Measurements from ENCODE around the gene STOX2.

Gene STOX2

DNA sequence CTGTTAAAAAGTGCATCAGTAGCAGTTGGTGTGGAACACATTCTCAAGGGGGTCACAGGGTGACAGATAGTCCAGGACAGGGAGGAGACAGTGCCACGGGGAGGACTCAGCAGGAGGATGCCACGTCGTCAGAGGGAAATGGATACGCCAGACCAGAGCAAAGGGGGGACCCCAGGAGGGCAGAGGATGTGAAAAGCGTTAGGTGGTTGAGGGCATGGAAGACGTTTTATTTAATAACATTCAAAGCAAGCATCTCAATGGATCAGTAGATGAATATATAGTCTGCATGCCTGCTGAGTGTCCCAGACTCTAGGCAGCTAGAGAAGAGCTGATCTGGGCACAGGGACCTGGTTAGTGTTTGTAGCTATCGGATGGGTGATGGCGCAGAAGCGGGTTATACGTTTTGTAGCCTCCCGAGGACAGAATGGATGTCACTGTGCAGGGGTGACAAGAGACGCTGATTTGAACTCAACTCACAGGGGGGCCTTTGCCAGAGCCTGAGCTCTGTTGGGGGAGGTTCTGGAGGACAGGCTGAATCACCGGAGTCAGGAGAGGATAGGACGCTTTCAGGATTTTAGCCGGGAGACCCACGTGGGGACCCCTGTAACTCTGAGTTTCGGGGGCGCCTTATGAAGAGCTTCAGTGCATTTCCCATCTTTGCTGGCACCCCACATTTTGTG is 81.3 kb downstream of the STOX2 start:
- no peak for DNase-seq (ENCODE audit: low spot score)
- TF ChIP-seq, protein P1, sequence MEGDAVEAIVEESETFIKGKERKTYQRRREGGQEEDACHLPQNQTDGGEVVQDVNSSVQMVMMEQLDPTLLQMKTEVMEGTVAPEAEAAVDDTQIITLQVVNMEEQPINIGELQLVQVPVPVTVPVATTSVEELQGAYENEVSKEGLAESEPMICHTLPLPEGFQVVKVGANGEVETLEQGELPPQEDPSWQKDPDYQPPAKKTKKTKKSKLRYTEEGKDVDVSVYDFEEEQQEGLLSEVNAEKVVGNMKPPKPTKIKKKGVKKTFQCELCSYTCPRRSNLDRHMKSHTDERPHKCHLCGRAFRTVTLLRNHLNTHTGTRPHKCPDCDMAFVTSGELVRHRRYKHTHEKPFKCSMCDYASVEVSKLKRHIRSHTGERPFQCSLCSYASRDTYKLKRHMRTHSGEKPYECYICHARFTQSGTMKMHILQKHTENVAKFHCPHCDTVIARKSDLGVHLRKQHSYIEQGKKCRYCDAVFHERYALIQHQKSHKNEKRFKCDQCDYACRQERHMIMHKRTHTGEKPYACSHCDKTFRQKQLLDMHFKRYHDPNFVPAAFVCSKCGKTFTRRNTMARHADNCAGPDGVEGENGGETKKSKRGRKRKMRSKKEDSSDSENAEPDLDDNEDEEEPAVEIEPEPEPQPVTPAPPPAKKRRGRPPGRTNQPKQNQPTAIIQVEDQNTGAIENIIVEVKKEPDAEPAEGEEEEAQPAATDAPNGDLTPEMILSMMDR (IDR thresholded peaks at IDR 0.05; ENCODE audit: extremely low read depth, insufficient read depth, missing control alignments), result no peak
- in situ Hi-C loops (cut with MboI; ENCODE audit: low pct_unique_long_range_greater_than_20kb, low sequenced_read_pairs, unreplicated experiment), result no loop called here

- DNase-seq (ENCODE audit: low spot score), result no peak
- TF ChIP-seq, protein P1 (IDR thresholded peaks at IDR 0.05; ENCODE audit: extremely low read depth, insufficient read depth, missing control alignments), result no peak
- in situ Hi-C loops (cut with MboI; ENCODE audit: low pct_unique_long_range_greater_than_20kb, low sequenced_read_pairs, unreplicated experiment), result no loop called here
Observed at GRCh38 chr4:183986971-183987946, 82.2 kb downstream of the STOX2 start.

GRCh38 chr4:183987987-183988392 is 82.9 kb downstream of the STOX2 start:
- in situ Hi-C loops (cut with MboI; ENCODE audit: low pct_unique_long_range_greater_than_20kb, low sequenced_read_pairs, unreplicated experiment), result no loop called here
- DNase-seq (ENCODE audit: low spot score), result no peak
- TF ChIP-seq, protein P1 (IDR thresholded peaks at IDR 0.05; ENCODE audit: extremely low read depth, insufficient read depth, missing control alignments), result no peak

DNA sequence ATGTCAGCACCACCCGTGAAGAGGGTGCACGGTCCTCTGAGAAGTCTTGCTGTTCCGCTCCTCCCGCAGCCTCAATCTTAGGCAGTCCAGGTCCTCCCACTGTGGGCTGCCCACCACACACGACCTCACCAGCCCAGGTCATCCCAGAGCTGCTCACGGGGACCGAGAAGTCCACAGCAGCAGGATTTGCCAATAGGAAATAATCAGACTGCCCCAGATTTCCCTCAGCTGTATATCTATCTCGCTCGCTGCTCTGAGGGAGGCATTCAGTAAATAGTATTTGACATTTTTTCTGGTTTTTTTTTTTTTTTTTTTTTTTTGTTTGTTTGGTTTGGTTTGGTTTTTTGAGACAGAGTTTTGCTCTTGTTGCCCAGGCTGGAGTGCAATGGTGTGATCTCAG is 83.8 kb downstream of the STOX2 start:
- TF ChIP-seq, protein P1 (IDR thresholded peaks at IDR 0.05; ENCODE audit: extremely low read depth, insufficient read depth, missing control alignments), result no peak
- no peak for DNase-seq (ENCODE audit: low spot score)
- in situ Hi-C loops (cut with MboI; ENCODE audit: low pct_unique_long_range_greater_than_20kb, low sequenced_read_pairs, unreplicated experiment), result no loop called here

GRCh38 chr4:183989461-183989860 is 84.4 kb downstream of the STOX2 start:
- DNase-seq (ENCODE audit: low spot score), result no peak
- in situ Hi-C loops (cut with MboI; ENCODE audit: low pct_unique_long_range_greater_than_20kb, low sequenced_read_pairs, unreplicated experiment), result no loop called here
- TF ChIP-seq, protein P1 (IDR thresholded peaks at IDR 0.05; ENCODE audit: extremely low read depth, insufficient read depth, missing control alignments), result no peak

- no peak for DNase-seq (ENCODE audit: low spot score)
- in situ Hi-C loops (cut with MboI; ENCODE audit: low pct_unique_long_range_greater_than_20kb, low sequenced_read_pairs, unreplicated experiment), result no loop called here
- TF ChIP-seq, protein P1 (IDR thresholded peaks at IDR 0.05; ENCODE audit: extremely low read depth, insufficient read depth, missing control alignments), result no peak
Observed at GRCh38 chr4:183989931-183990330, 84.8 kb downstream of the STOX2 start.

Measured in GM13977 (cell line).